Muscle of leg (tissue), 16 donors: ENCODE data around the gene TTC5. TPM values are rescaled to one million over a fixed set of nuclear protein-coding genes. Genes with fewer than 3 reads are reported as not detected.

Experiments used
- DNase-seq: peaks from one replicate; pipeline ENCODE4 v3.0.0; 2013
- H3K27ac ChIP-seq: one replicate; pipeline ENCODE4 v1.5.1; 2013; ENCODE audit warnings: mild to moderate bottlenecking, low read length, control low read depth
- H3K27me3 ChIP-seq: one replicate; pipeline ENCODE4 v1.6.1; 2013; ENCODE audit warnings: low read length; ENCODE audit not compliant: control insufficient read depth, insufficient read depth
- H3K36me3 ChIP-seq: one replicate; pipeline ENCODE4 v1.6.1; 2013; ENCODE audit warnings: low read length; ENCODE audit not compliant: control insufficient read depth, insufficient read depth
- H3K4me1 ChIP-seq: one replicate; pipeline ENCODE4 v1.6.1; 2013; ENCODE audit warnings: low read length; ENCODE audit not compliant: control insufficient read depth, insufficient read depth
- H3K4me3 ChIP-seq: one replicate; pipeline ENCODE4 v1.5.1; 2013; ENCODE audit warnings: low read length, control low read depth
- H3K9me3 ChIP-seq: replicated peaks from 2 replicates; pipeline ENCODE4 v1.6.1; 2013; ENCODE audit warnings: low read depth, low read length; ENCODE audit not compliant: control insufficient read depth
- WGBS: methylation state at CpG from one replicate; pipeline ENCODE4 v1.1.5; 2013; ENCODE audit warnings: missing lambda C conversion rate; ENCODE audit not compliant: insufficient coverage; 5-methylcytosine and 5-hydroxymethylcytosine counted together
- long read RNA-seq, 11 donors: transcript quantifications; one replicate each; lab custom pipeline, GENCODE V29; 2026
- polyA plus RNA-seq, 8 donors: library from polyadenylated mRNA; unstranded; fragments of 120-200 nt; gene quantifications; one replicate each; pipeline versions ENCODE4 v1.2.1 to v1.2.3, GENCODE V29; 2013; ENCODE audit warnings: inconsistent platforms in 1 of 8, low replicate concordance in 1 of 8; ENCODE audit not compliant: insufficient read length in 8 of 8, insufficient read depth in 1 of 8
- total RNA-seq: library from RNA; stranded (reverse); fragments of 120-200 nt; gene quantifications from one replicate; pipeline ENCODE4 v1.2.4, GENCODE V29; 2013

TTC5 gene, protein sequence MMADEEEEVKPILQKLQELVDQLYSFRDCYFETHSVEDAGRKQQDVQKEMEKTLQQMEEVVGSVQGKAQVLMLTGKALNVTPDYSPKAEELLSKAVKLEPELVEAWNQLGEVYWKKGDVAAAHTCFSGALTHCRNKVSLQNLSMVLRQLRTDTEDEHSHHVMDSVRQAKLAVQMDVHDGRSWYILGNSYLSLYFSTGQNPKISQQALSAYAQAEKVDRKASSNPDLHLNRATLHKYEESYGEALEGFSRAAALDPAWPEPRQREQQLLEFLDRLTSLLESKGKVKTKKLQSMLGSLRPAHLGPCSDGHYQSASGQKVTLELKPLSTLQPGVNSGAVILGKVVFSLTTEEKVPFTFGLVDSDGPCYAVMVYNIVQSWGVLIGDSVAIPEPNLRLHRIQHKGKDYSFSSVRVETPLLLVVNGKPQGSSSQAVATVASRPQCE
- total RNA-seq (16.0 TPM), polyA plus RNA-seq (10 to 100 TPM in 7 of 8 donors, 1 to 10 TPM in 1; 9.6 to 15.9 (median 11.7) TPM)
- long read RNA-seq, donor 1, full-length matches to known transcripts = 1 of 1 reads
- long read RNA-seq, donor 1, partial matches to known transcripts = 0 of 1 reads
- long read RNA-seq, donor 1, other reads (novel, unspliced or antisense) = 0 of 1 reads
- long read RNA-seq, donor 2 = 0 reads
- long read RNA-seq, donor 3, full-length matches to known transcripts = 5 of 17 reads
- long read RNA-seq, donor 3, partial matches to known transcripts = 12 of 17 reads
- long read RNA-seq, donor 3, other reads (novel, unspliced or antisense) = 0 of 17 reads
- long read RNA-seq, donor 4, full-length matches to known transcripts = 1 of 1 reads
- long read RNA-seq, donor 4, partial matches to known transcripts = 0 of 1 reads
- long read RNA-seq, donor 4, other reads (novel, unspliced or antisense) = 0 of 1 reads
- long read RNA-seq, donor 5, full-length matches to known transcripts = 7 of 20 reads
- long read RNA-seq, donor 5, partial matches to known transcripts = 13 of 20 reads
- long read RNA-seq, donor 5, other reads (novel, unspliced or antisense) = 0 of 20 reads
- long read RNA-seq, donor 6, full-length matches to known transcripts = 3 of 3 reads
- long read RNA-seq, donor 6, partial matches to known transcripts = 0 of 3 reads
- long read RNA-seq, donor 6, other reads (novel, unspliced or antisense) = 0 of 3 reads
- long read RNA-seq, donor 7, full-length matches to known transcripts = 5 of 5 reads
- long read RNA-seq, donor 7, partial matches to known transcripts = 0 of 5 reads
- long read RNA-seq, donor 7, other reads (novel, unspliced or antisense) = 0 of 5 reads
- long read RNA-seq, donor 8, full-length matches to known transcripts = 1 of 1 reads
- long read RNA-seq, donor 8, partial matches to known transcripts = 0 of 1 reads
- long read RNA-seq, donor 8, other reads (novel, unspliced or antisense) = 0 of 1 reads
- long read RNA-seq, donor 9, full-length matches to known transcripts = 1 of 1 reads
- long read RNA-seq, donor 9, partial matches to known transcripts = 0 of 1 reads
- long read RNA-seq, donor 9, other reads (novel, unspliced or antisense) = 0 of 1 reads
- long read RNA-seq, donor 10, full-length matches to known transcripts = 2 of 2 reads
- long read RNA-seq, donor 10, partial matches to known transcripts = 0 of 2 reads
- long read RNA-seq, donor 10, other reads (novel, unspliced or antisense) = 0 of 2 reads
- long read RNA-seq, donor 11, full-length matches to known transcripts = 3 of 8 reads
- long read RNA-seq, donor 11, partial matches to known transcripts = 5 of 8 reads
- long read RNA-seq, donor 11, other reads (novel, unspliced or antisense) = 0 of 8 reads

DNA sequence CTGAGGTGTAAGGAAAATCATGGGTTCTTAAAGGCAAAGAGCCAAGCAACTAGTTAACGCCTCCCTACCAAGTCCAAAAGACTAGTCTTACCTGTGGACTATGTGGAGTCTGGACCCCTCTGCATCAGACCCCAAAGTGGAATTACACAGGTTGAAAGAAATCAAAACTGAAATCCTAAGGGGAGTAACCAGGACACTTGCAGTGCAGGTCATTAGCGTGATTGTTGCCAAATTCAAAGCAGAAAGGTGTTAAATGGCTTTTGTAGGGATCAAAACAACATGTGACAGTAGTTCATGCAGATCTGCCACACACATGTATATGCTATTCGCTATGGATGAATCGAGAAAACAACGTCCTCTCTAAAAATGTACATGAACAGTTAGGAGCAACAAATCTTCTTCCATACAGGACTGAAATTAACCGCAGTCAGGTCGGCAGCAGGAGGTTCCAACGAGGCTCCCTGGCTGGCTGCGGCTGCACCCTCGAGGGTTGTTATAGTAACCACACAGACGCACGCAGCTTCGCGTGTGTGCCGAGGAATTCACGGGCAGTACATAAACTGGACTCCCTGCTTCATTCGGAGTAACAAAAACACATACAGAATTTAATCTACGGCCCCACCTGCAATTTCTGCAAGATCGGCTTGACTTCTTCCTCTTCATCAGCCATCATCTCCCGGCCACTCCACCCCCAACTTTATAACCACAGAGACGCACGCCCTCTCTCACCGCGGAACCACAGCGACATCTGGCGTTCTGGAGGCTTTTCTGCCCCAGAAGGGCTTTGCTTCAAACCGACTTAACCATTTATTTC lies at the start of gene TTC5:
Gene TTC5 (minus strand): TSS at position 687 of the 814 bp plus-strand sequence. CDS start 14 bp downstream, at position 673.
- DNase-seq = peak; percentile 95
- Histone ChIP-seq H3K4me1 (peaks cover 3% of the 10 kb centered on the region), H3K27ac (peak within 1 kb of the TSS; percentile 51), H3K4me3 (peak within 1 kb of the TSS; percentile 89), H3K36me3 (peaks cover 8% of the 10 kb centered on the region), H3K9me3 (no peaks in the 10 kb centered on the region), H3K27me3 (no peaks in the 10 kb centered on the region)
- 3% methylated on average over 24 of the region's 27 CpGs for WGBS

GRCh38 chr14:20350860-20351259 lies 45.1 kb upstream of the TTC5 start:
- no peaks in the 10 kb centered on the region for H3K9me3 ChIP-seq
- H3K27me3 ChIP-seq = no peaks in the 10 kb centered on the region
- no peaks in the 10 kb centered on the region for H3K4me1 ChIP-seq
- DNase-seq = no peak
- H3K27ac ChIP-seq = no peak overlapping the region
- peaks cover 62% of the 10 kb centered on the region for H3K36me3 ChIP-seq
- H3K4me3 ChIP-seq = no peak overlapping the region

- no peak for DNase-seq
- H3K4me3 ChIP-seq = no peak overlapping the region
- no peak overlapping the region for H3K27ac ChIP-seq
- no peaks in the 10 kb centered on the region for H3K27me3 ChIP-seq
- 100% methylated on average over 1 of the region's 2 CpGs for WGBS
- H3K4me1 ChIP-seq = no peaks in the 10 kb centered on the region
- peaks cover 61% of the 10 kb centered on the region for H3K36me3 ChIP-seq
- no peaks in the 10 kb centered on the region for H3K9me3 ChIP-seq
Measured at GRCh38 chr14:20350282-20350681, 44.5 kb upstream of the TTC5 start.

GRCh38 chr14:20347747-20348146 lies 42.0 kb upstream of the TTC5 start:
- Histone ChIP-seq H3K27me3 (no peaks in the 10 kb centered on the region), H3K36me3 (peaks cover 49% of the 10 kb centered on the region), H3K9me3 (no peaks in the 10 kb centered on the region), H3K27ac (no peak overlapping the region), H3K4me1 (no peaks in the 10 kb centered on the region), H3K4me3 (no peak overlapping the region)
- no peak for DNase-seq
- WGBS = no CpG with 5 or more reads among the region's 3 CpGs

DNA sequence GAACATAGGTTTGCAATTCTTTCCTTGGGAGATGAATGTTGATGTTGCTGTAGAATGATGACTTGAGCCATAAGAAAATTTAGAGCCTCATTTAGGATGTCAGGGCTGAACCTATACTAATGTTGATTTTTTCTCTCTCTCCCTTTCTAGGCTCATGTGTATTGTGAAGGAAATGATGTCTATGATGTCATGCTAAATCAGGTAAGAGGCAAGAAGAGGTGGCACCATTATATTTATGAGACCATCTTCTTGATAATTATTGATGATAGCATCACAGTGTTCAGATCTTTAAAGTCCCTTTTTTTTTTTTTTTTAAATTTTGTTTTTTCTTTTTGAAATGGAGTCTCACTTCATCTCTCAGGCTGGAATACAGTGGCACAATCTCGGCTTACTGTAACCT lies 41.0 kb upstream of the TTC5 start:
- Histone ChIP-seq H3K36me3 (peaks cover 43% of the 10 kb centered on the region), H3K4me1 (no peaks in the 10 kb centered on the region), H3K4me3 (no peak overlapping the region), H3K27me3 (no peaks in the 10 kb centered on the region), H3K9me3 (no peaks in the 10 kb centered on the region), H3K27ac (no peak overlapping the region)
- DNase-seq = no peak
- WGBS = no CpG with 5 or more reads among the region's 1 CpG

DNA sequence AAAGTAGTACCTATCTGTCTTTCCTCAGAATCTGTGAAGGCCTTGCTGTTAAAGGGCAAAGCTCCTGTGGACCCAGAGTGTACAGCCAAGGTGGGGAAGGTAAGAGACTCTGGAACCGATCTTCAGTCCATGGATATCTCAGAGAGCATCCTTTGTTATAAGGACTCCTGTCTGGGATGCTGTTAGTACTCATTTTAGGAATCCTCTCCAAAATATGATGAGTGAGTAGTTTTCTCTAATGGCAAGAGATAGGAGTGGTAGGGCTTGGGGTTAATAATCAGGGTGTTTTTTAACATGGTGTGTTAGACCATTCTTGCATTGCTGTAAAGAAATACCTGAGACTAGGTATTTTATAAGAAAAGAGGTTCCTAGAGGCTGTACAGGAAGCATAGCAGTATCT lies 39.6 kb upstream of the TTC5 start:
- H3K4me1 ChIP-seq = no peaks in the 10 kb centered on the region
- peaks cover 33% of the 10 kb centered on the region for H3K36me3 ChIP-seq
- H3K4me3 ChIP-seq = no peak overlapping the region
- no peak overlapping the region for H3K27ac ChIP-seq
- no CpG with 5 or more reads among the region's 1 CpG for WGBS
- no peaks in the 10 kb centered on the region for H3K9me3 ChIP-seq
- no peak for DNase-seq
- H3K27me3 ChIP-seq = no peaks in the 10 kb centered on the region

GRCh38 chr14:20343862-20344220 lies 38.1 kb upstream of the TTC5 start:
- Histone ChIP-seq H3K36me3 (peaks cover 22% of the 10 kb centered on the region), H3K4me1 (no peaks in the 10 kb centered on the region), H3K27ac (peak overlapping the region; percentile 97), H3K4me3 (peak overlapping the region; percentile 86), H3K9me3 (no peaks in the 10 kb centered on the region), H3K27me3 (no peaks in the 10 kb centered on the region)
- DNase-seq = peak; percentile 52
- no CpG with 5 or more reads among the region's 3 CpGs for WGBS

DNA sequence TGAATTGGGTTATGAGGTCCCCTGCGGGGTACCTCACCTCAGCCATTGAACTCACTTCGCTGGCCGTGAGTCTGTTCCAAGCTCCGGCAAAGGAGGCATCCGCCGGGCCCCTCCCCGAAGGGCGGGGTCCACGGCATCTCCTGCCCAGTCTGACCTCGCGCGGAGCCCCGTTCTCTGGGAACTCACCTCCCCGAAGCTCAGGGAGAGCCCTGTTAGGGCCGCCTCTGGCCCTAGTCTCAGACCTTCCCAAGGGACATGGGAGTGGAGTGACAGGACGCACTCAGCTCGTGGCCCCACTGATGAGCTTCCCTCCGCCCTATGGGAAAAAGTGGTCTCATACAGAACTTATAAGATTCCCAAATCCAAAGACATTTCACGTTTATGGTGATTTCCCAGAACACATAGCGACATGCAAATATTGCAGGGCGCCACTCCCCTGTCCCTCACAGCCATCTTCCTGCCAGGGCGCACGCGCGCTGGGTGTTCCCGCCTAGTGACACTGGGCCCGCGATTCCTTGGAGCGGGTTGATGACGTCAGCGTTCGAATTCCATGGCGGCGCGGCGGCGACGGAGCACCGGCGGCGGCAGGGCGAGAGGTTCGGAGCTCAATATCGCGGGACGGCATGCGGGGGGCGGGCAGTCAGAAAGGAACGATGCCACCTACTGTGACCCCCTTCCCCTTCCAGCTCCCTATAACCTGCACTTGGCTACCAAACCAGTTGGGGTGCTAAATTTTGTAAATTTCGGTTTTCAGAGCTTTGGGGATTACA lies 37.5 kb upstream of the TTC5 start, which contains the start of gene PARP2:
Gene PARP2 (plus strand): TSS at position 544 of the 770 bp plus-strand sequence. CDS start 7 bp downstream, at position 551.
- no peaks in the 10 kb centered on the region for H3K27me3 ChIP-seq
- peaks cover 18% of the 10 kb centered on the region for H3K36me3 ChIP-seq
- H3K4me1 ChIP-seq = no peaks in the 10 kb centered on the region
- H3K9me3 ChIP-seq = no peaks in the 10 kb centered on the region
- under 1% methylated on average over 42 of the region's 50 CpGs for WGBS
- H3K4me3 ChIP-seq = peak within 1 kb of the TSS; percentile 86
- peak; percentile 100 for DNase-seq
- peak within 1 kb of the TSS; percentile 97 for H3K27ac ChIP-seq
